ENCODE data around the gene PAMR1. TPM values are rescaled to one million over a fixed set of nuclear protein-coding genes. Genes with fewer than 3 reads are reported as not detected.

The PAMR1 gene
- total and polyA plus RNA-seq, 9 of the 15 experiments (the other 6 are each of a cell fraction or from before 2014, with no cell fraction given), result not detected

GRCh38 chr11:35487532-35488078 lies 37.8 kb downstream of the PAMR1 start (continued):
- TF ChIP-seq, protein P1, sequence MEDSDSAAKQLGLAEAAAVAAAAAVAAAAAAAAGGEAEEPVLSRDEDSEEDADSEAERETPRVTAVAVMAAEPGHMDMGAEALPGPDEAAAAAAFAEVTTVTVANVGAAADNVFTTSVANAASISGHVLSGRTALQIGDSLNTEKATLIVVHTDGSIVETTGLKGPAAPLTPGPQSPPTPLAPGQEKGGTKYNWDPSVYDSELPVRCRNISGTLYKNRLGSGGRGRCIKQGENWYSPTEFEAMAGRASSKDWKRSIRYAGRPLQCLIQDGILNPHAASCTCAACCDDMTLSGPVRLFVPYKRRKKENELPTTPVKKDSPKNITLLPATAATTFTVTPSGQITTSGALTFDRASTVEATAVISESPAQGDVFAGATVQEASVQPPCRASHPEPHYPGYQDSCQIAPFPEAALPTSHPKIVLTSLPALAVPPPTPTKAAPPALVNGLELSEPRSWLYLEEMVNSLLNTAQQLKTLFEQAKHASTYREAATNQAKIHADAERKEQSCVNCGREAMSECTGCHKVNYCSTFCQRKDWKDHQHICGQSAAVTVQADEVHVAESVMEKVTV (CRISPR knock-in tag; IDR thresholded peaks at IDR 0.05), result peak; percentile 37
- TF ChIP-seq RBM25 (IDR thresholded peaks at IDR 0.05; ENCODE audit: low read depth, low read length, severe bottlenecking) (peak; percentile 65), ZNF354B (CRISPR knock-in tag; IDR thresholded peaks at IDR 0.05) (no peak), REST (IDR thresholded peaks at IDR 0.05; ENCODE audit: borderline replicate concordance) (peak; percentile 51; the same call in 1 of the 2 replicates), REST (CRISPR knock-in tag; IDR thresholded peaks at IDR 0.05; ENCODE audit: low read depth) (no peak)

All from K562 (cell line).